Measurements from ENCODE around the gene CBY1. TPM values are rescaled to one million over a fixed set of nuclear protein-coding genes. Genes with fewer than 3 reads are reported as not detected.

Gene CBY1
- total and polyA plus RNA-seq, 9 of the 15 experiments (the other 6 are each of a cell fraction or from before 2014, with no cell fraction given) = 5.7 to 19.7 (median 10.8) TPM

GRCh38 chr22:38645430-38645829, 11.0 kb upstream of the CBY1 start:
- no peaks in the 10 kb centered on the region for H3K27me3 ChIP-seq (ENCODE audit: control insufficient read depth in 2 of 2, insufficient read depth in 2 of 2, low read length in 2 of 2)
- no peaks in the 10 kb centered on the region for H3K79me2 ChIP-seq (ENCODE audit: control insufficient read depth, insufficient read depth, low read length)
- no peak overlapping the region for H2AFZ ChIP-seq (ENCODE audit: low read depth, low read length)
- no peak for ATAC-seq
- H3K9ac ChIP-seq (ENCODE audit: insufficient read depth in 1 of 2, low read depth in 2 of 2, low read length in 2 of 2) = no peak overlapping the region
- ChIA-PET POLR2A (no interaction called here), CTCF (ENCODE audit: low intra/inter-chr PET ratio) (no interaction called here)
- TF ChIP-seq ZNF764 (CRISPR knock-in tag; IDR thresholded peaks at IDR 0.05; ENCODE audit: low read depth) (no peak), ZNF146 (CRISPR knock-in tag; IDR thresholded peaks at IDR 0.05; ENCODE audit: unreplicated experiment) (no peak)
- no peak for FAIRE-seq
- 78% methylated on average over 5 of the region's 6 CpGs for WGBS (ENCODE audit: insufficient coverage, low coverage, missing lambda C conversion rate)
- H3K9me3 ChIP-seq (replicated peaks; ENCODE audit: control insufficient read depth, insufficient read depth, low read depth, low read length) = no peaks in the 10 kb centered on the region
- H3K4me3 ChIP-seq = no peak overlapping the region
- no TSS peak for BruUV-seq (replicated peaks)
- H3K27ac ChIP-seq (ENCODE audit: extremely low read depth, low read depth, low read length) = no peak overlapping the region
- DNase-seq (ENCODE audit: extremely low read depth in 1 of 4, low spot score in 3 of 4) = no peak
- H3K4me2 ChIP-seq (ENCODE audit: insufficient read depth, low read length) = no peak overlapping the region
- no peaks in the 10 kb centered on the region for H3K36me3 ChIP-seq (ENCODE audit: control insufficient read depth, insufficient read depth, low read length)
- H3K9me1 ChIP-seq (ENCODE audit: control insufficient read depth, insufficient read depth, low read length) = no peaks in the 10 kb centered on the region
- H3K4me1 ChIP-seq (replicated peaks in 1 of 2; ENCODE audit: control insufficient read depth in 2 of 2, insufficient read depth in 2 of 2, low read length in 2 of 2) = no peaks in the 10 kb centered on the region
- intact Hi-C loops (cut with micrococcal nuclease) = no loop called here
- in situ Hi-C loops (cut with MboI) = no loop called here
- no peaks in the 10 kb centered on the region for H4K20me1 ChIP-seq (replicated peaks; ENCODE audit: control insufficient read depth, insufficient read depth, low read length)

- no peaks in the 10 kb centered on the region for H4K20me1 ChIP-seq (replicated peaks; ENCODE audit: control insufficient read depth, insufficient read depth, low read length)
- H3K27me3 ChIP-seq (ENCODE audit: control insufficient read depth in 2 of 2, insufficient read depth in 2 of 2, low read length in 2 of 2) = no peaks in the 10 kb centered on the region
- ChIA-PET POLR2A (no interaction called here), CTCF (ENCODE audit: low intra/inter-chr PET ratio) (no interaction called here)
- no peaks in the 10 kb centered on the region for H3K9me3 ChIP-seq (replicated peaks; ENCODE audit: control insufficient read depth, insufficient read depth, low read depth, low read length)
- H3K4me2 ChIP-seq (ENCODE audit: insufficient read depth, low read length) = no peak overlapping the region
- intact Hi-C loops (cut with micrococcal nuclease) = no loop called here
- ATAC-seq (no peak), FAIRE-seq (no peak), DNase-seq (ENCODE audit: extremely low read depth in 1 of 4, low spot score in 3 of 4) (no peak)
- no peak overlapping the region for H3K27ac ChIP-seq (ENCODE audit: extremely low read depth, low read depth, low read length)
- no peaks in the 10 kb centered on the region for H3K9me1 ChIP-seq (ENCODE audit: control insufficient read depth, insufficient read depth, low read length)
- H2AFZ ChIP-seq (ENCODE audit: low read depth, low read length) = no peak overlapping the region
- no peaks in the 10 kb centered on the region for H3K36me3 ChIP-seq (ENCODE audit: control insufficient read depth, insufficient read depth, low read length)
- no peak overlapping the region for H3K9ac ChIP-seq (ENCODE audit: insufficient read depth in 1 of 2, low read depth in 2 of 2, low read length in 2 of 2)
- no peaks in the 10 kb centered on the region for H3K79me2 ChIP-seq (ENCODE audit: control insufficient read depth, insufficient read depth, low read length)
- in situ Hi-C loops (cut with MboI) = no loop called here
- BruUV-seq (replicated peaks) = no TSS peak
- no peak overlapping the region for H3K4me3 ChIP-seq
- WGBS (ENCODE audit: insufficient coverage, low coverage, missing lambda C conversion rate) = 64% methylated on average over 5 of the region's 5 CpGs
- H3K4me1 ChIP-seq (replicated peaks in 1 of 2; ENCODE audit: control insufficient read depth in 2 of 2, insufficient read depth in 2 of 2, low read length in 2 of 2) = no peaks in the 10 kb centered on the region
- TF ChIP-seq MYBL2 (IDR thresholded peaks at IDR 0.05; ENCODE audit: low read depth) (no peak), MYBL2 (CRISPR knock-in tag; IDR thresholded peaks at IDR 0.05; ENCODE audit: borderline replicate concordance) (no peak), E2F5 (CRISPR knock-in tag; IDR thresholded peaks at IDR 0.05) (no peak), CHD2 (IDR thresholded peaks at IDR 0.05; ENCODE audit: low read depth, low read length) (no peak), JUND (IDR thresholded peaks at IDR 0.05; ENCODE audit: borderline replicate concordance, low read depth, low read length) (no peak), JUND (tag; IDR thresholded peaks at IDR 0.05; ENCODE audit: borderline replicate concordance, low read depth, low read length) (no peak), HMGN3 (IDR thresholded peaks at IDR 0.05; ENCODE audit: borderline replicate concordance, extremely low read depth, insufficient read length, low read depth, low read length) (no peak), TOE1 (IDR thresholded peaks at IDR 0.05; ENCODE audit: borderline replicate concordance) (no peak), TOE1 (CRISPR knock-in tag; IDR thresholded peaks at IDR 0.05; ENCODE audit: borderline replicate concordance, low read depth) (no peak), LARP7 (IDR thresholded peaks at IDR 0.05) (no peak), ZSCAN32 (CRISPR knock-in tag; IDR thresholded peaks at IDR 0.05) (no peak), SLC30A9 (CRISPR knock-in tag; IDR thresholded peaks at IDR 0.05) (no peak), ZNF764 (CRISPR knock-in tag; IDR thresholded peaks at IDR 0.05; ENCODE audit: low read depth) (no peak), ELK3 (CRISPR knock-in tag; IDR thresholded peaks at IDR 0.05) (no peak), DACH1 (IDR thresholded peaks at IDR 0.05; ENCODE audit: partially characterized antibody) (no peak)
Observed at GRCh38 chr22:38649841-38650522, 6.5 kb upstream of the CBY1 start.
